ENCODE data around the gene WDR27. TPM values are rescaled to one million over a fixed set of nuclear protein-coding genes. Genes with fewer than 3 reads are reported as not detected.
"Not testable (repeated sequence)": the region's sequence is repeated elsewhere in the genome, so short reads cannot be mapped to it uniquely, and the experiment has no call there.

Gene WDR27
- polyA plus RNA-seq, 2 of the 4 experiments (the other 2 are of a cell fraction), result 18.9 to 36.1 TPM

DNA sequence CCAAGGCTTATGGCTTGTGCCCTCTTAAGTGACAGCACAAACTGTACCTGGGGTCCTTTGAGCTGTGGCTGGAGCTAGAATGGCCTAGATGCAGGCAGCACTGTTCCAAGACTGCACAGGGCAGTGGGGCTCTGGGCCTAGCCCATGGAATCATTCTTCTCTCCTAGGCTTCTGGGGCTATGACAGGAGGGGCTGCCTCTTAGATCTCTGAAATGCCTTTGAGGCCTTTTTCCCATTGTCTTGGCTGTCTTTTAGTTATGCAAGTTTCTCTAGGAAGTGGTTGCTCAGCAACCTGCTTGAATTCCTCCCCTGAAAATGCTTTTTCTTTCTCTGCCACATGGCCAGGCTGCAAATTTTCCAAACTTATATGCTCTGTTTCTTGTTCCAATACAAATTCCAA, 183.4 kb downstream of the WDR27 start:
- H3K9me3 ChIP-seq, result no peaks in the 10 kb centered on the region
- no peak for DNase-seq (ENCODE audit: low read depth in 1 of 2, low spot score in 1 of 2)
- no peak for ATAC-seq
- no peak overlapping the region for H3K4me3 ChIP-seq
- H3K27ac ChIP-seq, result no peak overlapping the region
- no peak overlapping the region for H3K4me2 ChIP-seq
- FAIRE-seq, result no peak
- ChIA-PET CTCF (no interaction called here), POLR2A (no interaction called here)
- TF ChIP-seq TP53 (CRISPR knock-in tag; IDR thresholded peaks at IDR 0.05), result no peak
- TF ChIP-seq BHLHE40 (IDR thresholded peaks at IDR 0.05; ENCODE audit: low read depth, low read length), result no peak
- no peak for TF ChIP-seq RCOR1 (IDR thresholded peaks at IDR 0.05; ENCODE audit: low read depth, low read length)
- no peaks in the 10 kb centered on the region for H3K4me1 ChIP-seq

DNA sequence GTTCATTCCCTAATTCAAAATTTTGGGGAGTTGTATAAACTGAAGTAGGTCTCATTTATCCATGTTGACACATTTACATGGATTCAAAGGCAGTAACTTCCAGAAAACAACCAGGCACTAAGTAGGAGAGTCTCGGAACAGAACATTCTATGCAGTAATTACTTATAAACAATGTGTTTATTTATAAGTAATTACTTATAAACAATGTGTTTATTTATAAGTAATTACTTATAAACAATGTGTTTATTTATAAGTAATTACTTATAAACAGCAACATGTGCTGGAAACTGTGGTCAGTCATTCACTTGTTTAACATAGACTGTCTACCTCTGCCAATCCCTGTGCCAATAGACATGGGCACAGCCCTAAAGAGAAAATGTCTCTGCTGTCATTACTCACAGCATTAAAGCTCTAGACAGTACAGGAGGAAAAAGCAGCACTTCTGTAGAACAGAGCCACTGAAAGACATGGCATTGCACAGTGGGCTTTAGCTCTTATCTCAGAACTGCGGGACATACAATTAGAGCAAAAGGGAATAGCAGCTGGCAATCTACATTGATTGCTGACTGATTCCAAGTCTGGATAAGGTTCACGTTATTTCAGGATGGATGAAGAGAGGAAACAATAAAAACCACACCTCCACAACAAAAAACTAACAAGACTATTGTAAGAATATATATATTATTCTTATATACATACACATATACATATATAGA, 188.2 kb downstream of the WDR27 start:
- no peaks in the 10 kb centered on the region for H3K4me1 ChIP-seq
- no peak for FAIRE-seq
- no peak overlapping the region for H3K27ac ChIP-seq
- DNase-seq (ENCODE audit: low read depth in 1 of 2, low spot score in 1 of 2), result no peak
- H3K4me2 ChIP-seq, result no peak overlapping the region
- ChIA-PET POLR2A (no interaction called here), CTCF (no interaction called here)
- no peak overlapping the region for H3K4me3 ChIP-seq
- H3K9me3 ChIP-seq, result no peaks in the 10 kb centered on the region
- TF ChIP-seq, protein P1, sequence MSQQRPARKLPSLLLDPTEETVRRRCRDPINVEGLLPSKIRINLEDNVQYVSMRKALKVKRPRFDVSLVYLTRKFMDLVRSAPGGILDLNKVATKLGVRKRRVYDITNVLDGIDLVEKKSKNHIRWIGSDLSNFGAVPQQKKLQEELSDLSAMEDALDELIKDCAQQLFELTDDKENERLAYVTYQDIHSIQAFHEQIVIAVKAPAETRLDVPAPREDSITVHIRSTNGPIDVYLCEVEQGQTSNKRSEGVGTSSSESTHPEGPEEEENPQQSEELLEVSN (IDR thresholded peaks at IDR 0.05; ENCODE audit: borderline replicate concordance, low read depth), result no peak
- TF ChIP-seq, protein P2, sequence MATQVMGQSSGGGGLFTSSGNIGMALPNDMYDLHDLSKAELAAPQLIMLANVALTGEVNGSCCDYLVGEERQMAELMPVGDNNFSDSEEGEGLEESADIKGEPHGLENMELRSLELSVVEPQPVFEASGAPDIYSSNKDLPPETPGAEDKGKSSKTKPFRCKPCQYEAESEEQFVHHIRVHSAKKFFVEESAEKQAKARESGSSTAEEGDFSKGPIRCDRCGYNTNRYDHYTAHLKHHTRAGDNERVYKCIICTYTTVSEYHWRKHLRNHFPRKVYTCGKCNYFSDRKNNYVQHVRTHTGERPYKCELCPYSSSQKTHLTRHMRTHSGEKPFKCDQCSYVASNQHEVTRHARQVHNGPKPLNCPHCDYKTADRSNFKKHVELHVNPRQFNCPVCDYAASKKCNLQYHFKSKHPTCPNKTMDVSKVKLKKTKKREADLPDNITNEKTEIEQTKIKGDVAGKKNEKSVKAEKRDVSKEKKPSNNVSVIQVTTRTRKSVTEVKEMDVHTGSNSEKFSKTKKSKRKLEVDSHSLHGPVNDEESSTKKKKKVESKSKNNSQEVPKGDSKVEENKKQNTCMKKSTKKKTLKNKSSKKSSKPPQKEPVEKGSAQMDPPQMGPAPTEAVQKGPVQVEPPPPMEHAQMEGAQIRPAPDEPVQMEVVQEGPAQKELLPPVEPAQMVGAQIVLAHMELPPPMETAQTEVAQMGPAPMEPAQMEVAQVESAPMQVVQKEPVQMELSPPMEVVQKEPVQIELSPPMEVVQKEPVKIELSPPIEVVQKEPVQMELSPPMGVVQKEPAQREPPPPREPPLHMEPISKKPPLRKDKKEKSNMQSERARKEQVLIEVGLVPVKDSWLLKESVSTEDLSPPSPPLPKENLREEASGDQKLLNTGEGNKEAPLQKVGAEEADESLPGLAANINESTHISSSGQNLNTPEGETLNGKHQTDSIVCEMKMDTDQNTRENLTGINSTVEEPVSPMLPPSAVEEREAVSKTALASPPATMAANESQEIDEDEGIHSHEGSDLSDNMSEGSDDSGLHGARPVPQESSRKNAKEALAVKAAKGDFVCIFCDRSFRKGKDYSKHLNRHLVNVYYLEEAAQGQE (IDR thresholded peaks at IDR 0.05), result no peak
- TF ChIP-seq CHD2 (IDR thresholded peaks at IDR 0.05; ENCODE audit: low read length, partially characterized antibody) (no peak), POLR2AphosphoS2 (conservative IDR thresholded peaks at IDR 0.05; ENCODE audit: low read length) (no peak), KDM1A (IDR thresholded peaks at IDR 0.05; ENCODE audit: low read depth) (no peak)
- TF ChIP-seq, protein P3, sequence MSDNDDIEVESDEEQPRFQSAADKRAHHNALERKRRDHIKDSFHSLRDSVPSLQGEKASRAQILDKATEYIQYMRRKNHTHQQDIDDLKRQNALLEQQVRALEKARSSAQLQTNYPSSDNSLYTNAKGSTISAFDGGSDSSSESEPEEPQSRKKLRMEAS (IDR thresholded peaks at IDR 0.05), result no peak
- 70% methylated on average over 3 of the region's 3 CpGs for WGBS (ENCODE audit: missing lambda C conversion rate)
- no peak for ATAC-seq

DNA sequence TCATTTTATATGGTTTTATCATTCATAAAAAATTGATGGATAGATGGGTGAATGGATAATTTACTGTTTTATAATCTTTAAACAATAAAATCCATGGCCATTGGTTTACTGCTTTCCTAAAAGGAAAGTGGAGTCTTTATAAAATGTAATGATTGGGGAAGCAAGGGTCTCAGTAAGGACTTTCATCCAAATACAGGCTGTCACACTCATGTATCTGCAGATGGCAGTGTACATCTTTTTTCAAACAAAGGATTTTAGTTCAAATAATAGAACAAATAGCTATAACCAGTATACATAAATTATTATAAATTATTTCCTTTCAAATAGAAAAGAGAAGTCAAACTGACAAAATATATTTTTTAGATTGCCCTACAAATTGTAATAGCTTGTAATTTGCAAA, 190.0 kb downstream of the WDR27 start:
- H3K4me1 ChIP-seq; H3K9me3 ChIP-seq; CTCF ChIA-PET; FAIRE-seq; POLR2A ChIA-PET; H3K27ac ChIP-seq; H3K4me2 ChIP-seq; ATAC-seq; H3K4me3 ChIP-seq; DNase-seq (ENCODE audit: low read depth in 1 of 2, low spot score in 1 of 2): not testable (repeated sequence)

DNA sequence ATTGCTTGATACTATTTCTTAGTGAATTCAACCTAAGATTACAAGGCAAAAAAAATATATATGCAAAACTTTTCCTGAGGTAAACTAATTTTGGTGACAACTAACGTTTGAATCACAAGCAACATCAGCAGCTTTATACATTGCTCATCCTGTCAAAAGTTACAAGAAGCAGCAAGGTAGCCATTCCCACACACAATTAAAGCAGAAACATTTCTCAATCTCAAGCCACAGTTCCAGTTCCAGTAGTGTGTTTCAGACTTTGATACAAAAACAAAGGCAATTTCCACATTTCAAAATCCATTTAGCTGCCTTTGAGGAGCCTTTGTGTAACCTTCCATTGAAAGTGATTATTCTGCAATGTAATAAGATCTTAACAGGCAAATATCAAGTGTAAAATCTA, 191.0 kb downstream of the WDR27 start:
- H3K27ac ChIP-seq, result no peak overlapping the region
- ChIA-PET CTCF (no interaction called here), POLR2A (no interaction called here)
- ATAC-seq (no peak), DNase-seq (ENCODE audit: low read depth in 1 of 2, low spot score in 1 of 2) (no peak), FAIRE-seq (no peak)
- TF ChIP-seq FOSB (CRISPR knock-in tag; IDR thresholded peaks at IDR 0.05) (no peak), FOXS1 (CRISPR knock-in tag; IDR thresholded peaks at IDR 0.05) (no peak), ZFP36 (IDR thresholded peaks at IDR 0.05; ENCODE audit: borderline replicate concordance, partially characterized antibody) (no peak), HEYL (CRISPR knock-in tag; IDR thresholded peaks at IDR 0.05) (no peak), HDAC2 (IDR thresholded peaks at IDR 0.05) (no peak), HOXB13 (CRISPR knock-in tag; IDR thresholded peaks at IDR 0.05; ENCODE audit: low read depth) (no peak), JUN (IDR thresholded peaks at IDR 0.05) (no peak), EHMT2 (IDR thresholded peaks at IDR 0.05; ENCODE audit: low read depth) (no peak)
- TF ChIP-seq, protein P4, sequence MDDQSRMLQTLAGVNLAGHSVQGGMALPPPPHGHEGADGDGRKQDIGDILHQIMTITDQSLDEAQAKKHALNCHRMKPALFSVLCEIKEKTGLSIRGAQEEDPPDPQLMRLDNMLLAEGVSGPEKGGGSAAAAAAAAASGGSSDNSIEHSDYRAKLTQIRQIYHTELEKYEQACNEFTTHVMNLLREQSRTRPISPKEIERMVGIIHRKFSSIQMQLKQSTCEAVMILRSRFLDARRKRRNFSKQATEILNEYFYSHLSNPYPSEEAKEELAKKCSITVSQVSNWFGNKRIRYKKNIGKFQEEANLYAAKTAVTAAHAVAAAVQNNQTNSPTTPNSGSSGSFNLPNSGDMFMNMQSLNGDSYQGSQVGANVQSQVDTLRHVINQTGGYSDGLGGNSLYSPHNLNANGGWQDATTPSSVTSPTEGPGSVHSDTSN (IDR thresholded peaks at IDR 0.05), result no peak
- H3K4me1 ChIP-seq, result no peaks in the 10 kb centered on the region
- WGBS (ENCODE audit: missing lambda C conversion rate), result 21% methylated on average over 1 of the region's 1 CpG
- no peak overlapping the region for H3K4me2 ChIP-seq
- H3K9me3 ChIP-seq, result no peaks in the 10 kb centered on the region
- no peak overlapping the region for H3K4me3 ChIP-seq
